Sigmoid colon (tissue), 7 donors: Measurements from ENCODE around the gene CBLN3. TPM values are rescaled to one million over a fixed set of nuclear protein-coding genes. Genes with fewer than 3 reads are reported as not detected.

ENCODE experiments used
- DNase-seq: peaks from one replicate; pipeline ENCODE4 v3.0.0-alpha.2; 2019
- H3K27ac ChIP-seq, 4 donors: fragments of 200-600 bp; sonication (generic); one replicate each; pipeline ENCODE4 v1.5.1; 2016 to 2019; ENCODE audit warnings: mild to moderate bottlenecking in 1 of 4
- H3K27me3 ChIP-seq, 3 donors: fragments of 200-600 bp; sonication (generic); one replicate each; pipeline ENCODE4 v1.5.1; 2019; ENCODE audit warnings: mild to moderate bottlenecking in 1 of 3
- H3K36me3 ChIP-seq, 4 donors: fragments of 200-600 bp; sonication (generic); one replicate each; pipeline ENCODE4 v1.5.1; 2016 to 2019
- H3K4me1 ChIP-seq, 4 donors: fragments of 200-600 bp; sonication (generic); one replicate each; pipeline ENCODE4 v1.5.1; 2017 to 2019
- H3K4me3 ChIP-seq, 4 donors: fragments of 200-600 bp; sonication (generic); one replicate each; pipeline ENCODE4 v1.5.1; 2017 to 2019; ENCODE audit warnings: mild to moderate bottlenecking in 2 of 4, moderate library complexity in 1 of 4
- H3K9me3 ChIP-seq, 4 donors: fragments of 200-600 bp in 3 of 4; sonication (generic) in 3 of 4; one replicate each; pipeline versions ENCODE4 v1.5.1 to v1.6.1; 2013 to 2019
- CTCF ChIP-seq, 4 experiments: fragments of 450-650 bp in 3 of 4; fragments of 200-600 bp in 1 of 4; IDR thresholded peaks; one replicate each; pipeline ENCODE4 v1.5.1; 2016 to 2019; ENCODE audit warnings: antibody characterized with exemption in 4 of 4, mild to moderate bottlenecking in 3 of 4, moderate library complexity in 2 of 4
- EP300 ChIP-seq, 4 donors: sonication (generic); formaldehyde crosslinking; IDR thresholded peaks; one replicate each; pipeline ENCODE4 v1.6.1; 2017; ENCODE audit warnings: antibody characterized with exemption in 4 of 4
- POLR2A ChIP-seq, 2 donors: fragments of 450-650 bp; IDR thresholded peaks; one replicate each; pipeline ENCODE4 v1.6.1; 2016; ENCODE audit warnings: antibody characterized with exemption in 2 of 2, mild to moderate bottlenecking in 2 of 2, moderate library complexity in 2 of 2
- POLR2AphosphoS5 ChIP-seq, 4 donors: sonication (generic); formaldehyde crosslinking; IDR thresholded peaks; one replicate each; pipeline ENCODE4 v1.6.1; 2017; ENCODE audit warnings: antibody characterized with exemption in 4 of 4
- WGBS, 2 donors: extraction: QIAGEN DNeasy Blood & Tissue Kit; methylation state at CpG; one replicate each; pipeline ENCODE4 v1.1.7; 2013; 5-methylcytosine and 5-hydroxymethylcytosine counted together
- intact Hi-C: fragments of 100-400 bp; cut with DNase I; formaldehyde crosslinking; loops from one replicate; pipeline ENCODE4 v1.15.1; 2023
- polyA plus RNA-seq, 3 donors: library from polyadenylated mRNA; stranded (reverse); fragments of 200-250 nt; gene quantifications; one replicate each; pipeline ENCODE4 v1.2.3, GENCODE V29; 2013
- total RNA-seq, 4 donors: library from RNA; depleted of rRNA; stranded (reverse); fragments of >200 nt; gene quantifications; one replicate each; pipeline ENCODE4 v1.1.0, GENCODE V29; 2016
- donor health status: healthy with polysubstance abuse.
- donor health status: Bipolar disorder and iron deficiency.
- donor health status: healthy.

CBLN3 gene
- total and polyA plus RNA-seq, 7 donors = 0.46 to 8.9 (median 2.0) TPM

DNA sequence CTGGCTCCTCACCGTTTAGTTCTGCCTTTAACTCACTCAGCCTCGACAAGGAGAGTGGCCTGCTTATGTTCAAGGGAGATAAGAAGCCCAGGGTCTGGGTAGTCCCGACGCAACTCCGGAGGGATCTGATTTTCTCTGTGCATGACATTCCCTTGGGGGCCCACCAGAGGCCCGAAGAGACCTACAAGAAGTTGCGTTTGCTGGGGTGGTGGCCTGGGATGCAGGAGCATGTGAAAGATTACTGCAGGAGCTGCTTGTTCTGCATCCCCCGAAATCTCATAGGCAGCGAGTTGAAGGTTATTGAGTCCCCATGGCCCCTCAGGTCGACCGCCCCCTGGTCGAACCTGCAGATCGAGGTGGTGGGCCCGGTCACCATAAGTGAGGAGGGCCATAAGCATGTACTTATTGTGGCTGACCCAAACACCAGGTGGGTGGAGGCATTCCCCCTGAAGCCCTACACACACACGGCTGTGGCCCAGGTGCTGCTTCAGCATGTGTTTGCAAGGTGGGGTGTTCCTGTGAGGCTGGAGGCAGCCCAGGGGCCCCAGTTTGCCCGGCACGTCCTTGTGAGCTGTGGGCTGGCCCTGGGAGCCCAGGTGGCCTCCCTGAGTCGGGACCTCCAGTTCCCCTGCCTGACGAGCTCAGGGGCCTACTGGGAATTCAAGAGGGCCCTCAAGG, 13.1 kb downstream of the CBLN3 start:
- Histone ChIP-seq H3K36me3 (peaks cover 0 to 29% (median 7%) of the 10 kb centered on the region in 4 donors), H3K27ac (no peak overlapping the region), H3K9me3 (no peaks in the 10 kb centered on the region), H3K27me3 (no peaks in the 10 kb centered on the region), H3K4me1 (peaks cover 0 to 7% (median 0%) of the 10 kb centered on the region in 4 donors), H3K4me3 (no peak overlapping the region)
- intact Hi-C loops = no loop called here
- no peak for DNase-seq
- WGBS, 2 donors = 81 to 82% methylated on average over 19 of the region's 19 CpGs
- TF ChIP-seq POLR2AphosphoS5 (IDR thresholded peaks at IDR 0.05) = no peak
- no peak for TF ChIP-seq EP300 (IDR thresholded peaks at IDR 0.05)
- TF ChIP-seq POLR2A (IDR thresholded peaks at IDR 0.05) = no peak
- no peak for TF ChIP-seq CTCF (IDR thresholded peaks at IDR 0.05)

GRCh38 chr14:24415421-24416253, 13.8 kb downstream of the CBLN3 start:
- Histone ChIP-seq H3K27me3 (no peaks in the 10 kb centered on the region), H3K9me3 (no peaks in the 10 kb centered on the region), H3K27ac (no peak overlapping the region), H3K4me1 (peaks cover 0 to 7% (median 0%) of the 10 kb centered on the region in 4 donors), H3K4me3 (no peak overlapping the region), H3K36me3 (peaks cover 0 to 29% (median 9%) of the 10 kb centered on the region in 4 donors)
- no peak for DNase-seq
- no peak for TF ChIP-seq EP300 (IDR thresholded peaks at IDR 0.05)
- TF ChIP-seq POLR2A (IDR thresholded peaks at IDR 0.05) = no peak
- no peak for TF ChIP-seq CTCF (IDR thresholded peaks at IDR 0.05)
- no peak for TF ChIP-seq POLR2AphosphoS5 (IDR thresholded peaks at IDR 0.05)
- 92 to 93% methylated on average over 25 of the region's 25 CpGs for WGBS, 2 donors
- intact Hi-C loops = no loop called here

- no peaks in the 10 kb centered on the region for H3K27me3 ChIP-seq
- H3K9me3 ChIP-seq = no peaks in the 10 kb centered on the region
- no peak overlapping the region for H3K27ac ChIP-seq
- no peak overlapping the region for H3K4me3 ChIP-seq
- TF ChIP-seq CTCF (IDR thresholded peaks at IDR 0.05) (no peak), POLR2AphosphoS5 (IDR thresholded peaks at IDR 0.05) (no peak), POLR2A (IDR thresholded peaks at IDR 0.05) (no peak), EP300 (IDR thresholded peaks at IDR 0.05) (no peak)
- DNase-seq = no peak
- peaks cover 0 to 7% (median 0%) of the 10 kb centered on the region in 4 donors for H3K4me1 ChIP-seq
- intact Hi-C loops = loop anchor here (5.0 kb wide), 1 partner anchor 83 kb away; no protein-coding TSS in a partner anchor
- WGBS, 2 donors = 91 to 92% methylated on average over 15 of the region's 15 CpGs
- peaks cover 0 to 33% (median 9%) of the 10 kb centered on the region in 4 donors for H3K36me3 ChIP-seq
Measured at GRCh38 chr14:24414732-24415420, 14.6 kb downstream of the CBLN3 start.

DNA sequence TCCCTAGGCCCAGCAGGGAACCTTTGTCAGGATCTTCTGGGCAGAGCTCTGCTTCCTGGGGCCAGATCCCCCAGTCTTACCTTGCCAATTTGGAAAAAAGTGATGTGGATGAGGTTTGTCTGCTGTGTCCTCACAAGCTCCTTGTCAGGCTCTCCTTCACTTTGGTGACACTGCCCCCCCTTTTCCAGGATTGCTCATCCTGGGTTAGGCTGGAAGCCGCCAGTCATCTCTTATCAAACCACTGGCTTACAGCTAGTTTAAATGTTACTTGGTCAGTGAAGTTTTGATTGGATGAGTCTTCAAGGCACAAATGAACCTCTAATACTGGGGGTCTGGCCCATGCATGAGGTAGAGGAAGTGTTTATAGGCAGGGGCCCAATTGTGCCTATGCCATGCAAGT, 15.4 kb downstream of the CBLN3 start:
- peak; percentile 38 for DNase-seq
- intact Hi-C loops = loop anchor here (5.0 kb wide), 1 partner anchor 82 kb away; no protein-coding TSS in a partner anchor
- TF ChIP-seq POLR2A (IDR thresholded peaks at IDR 0.05) = no peak
- no peak for TF ChIP-seq POLR2AphosphoS5 (IDR thresholded peaks at IDR 0.05)
- no peak for TF ChIP-seq EP300 (IDR thresholded peaks at IDR 0.05)
- no peak for TF ChIP-seq CTCF (IDR thresholded peaks at IDR 0.05)
- H3K4me1 ChIP-seq = peaks cover 0 to 7% (median 0%) of the 10 kb centered on the region in 4 donors
- no peaks in the 10 kb centered on the region for H3K9me3 ChIP-seq
- no peak overlapping the region for H3K27ac ChIP-seq
- peaks cover under 1 to 41% (median 10%) of the 10 kb centered on the region in 4 donors for H3K36me3 ChIP-seq
- H3K27me3 ChIP-seq = no peaks in the 10 kb centered on the region
- WGBS, 2 donors = 93 to 98% methylated on average over 1 of the region's 1 CpG
- H3K4me3 ChIP-seq = no peak overlapping the region
